Mucosa of gallbladder (tissue), 1 donor: ENCODE results near the gene IQGAP1. TPM values are rescaled to one million over a fixed set of nuclear protein-coding genes. Genes with fewer than 3 reads are reported as not detected.
"Not testable (repeated sequence)": the region's sequence is repeated elsewhere in the genome, so short reads cannot be mapped to it uniquely, and the experiment has no call there.

Experiments used
- DNase-seq: peaks from one replicate; pipeline ENCODE4 v3.0.0-alpha.2; 2020; ENCODE audit warnings: low spot score
- total RNA-seq: library from RNA; stranded (reverse); gene quantifications from one replicate; pipeline ENCODE4 v1.2.1, GENCODE V29; 2021
- donor health status: DM: no; HTN: no; CAD: no.

The IQGAP1 gene
- total RNA-seq, 1 donor from 2014 or later, result 159 TPM

DNA sequence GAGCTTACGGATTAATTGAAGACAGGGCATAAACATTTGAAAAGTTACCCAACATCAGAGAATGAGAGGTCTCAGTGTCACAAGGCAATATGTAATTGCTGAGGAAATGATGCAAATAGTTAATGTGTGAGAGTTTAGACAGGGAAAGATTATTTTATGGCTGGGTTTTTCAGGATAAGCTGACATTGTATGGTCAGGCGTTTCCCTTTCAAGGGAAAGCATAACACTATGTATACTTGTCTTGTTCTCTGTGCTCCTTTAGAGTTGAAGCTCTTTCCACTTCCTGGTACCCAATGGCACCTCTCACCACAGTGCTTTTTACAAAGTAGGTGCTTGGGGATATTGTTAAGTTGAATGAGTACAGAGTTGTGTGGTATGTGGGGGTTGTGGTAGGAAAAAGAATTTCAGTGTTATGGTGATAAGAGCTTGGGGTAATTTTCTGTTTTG lies 19.9 kb downstream of the IQGAP1 start:
- DNase-seq, result no peak

DNA sequence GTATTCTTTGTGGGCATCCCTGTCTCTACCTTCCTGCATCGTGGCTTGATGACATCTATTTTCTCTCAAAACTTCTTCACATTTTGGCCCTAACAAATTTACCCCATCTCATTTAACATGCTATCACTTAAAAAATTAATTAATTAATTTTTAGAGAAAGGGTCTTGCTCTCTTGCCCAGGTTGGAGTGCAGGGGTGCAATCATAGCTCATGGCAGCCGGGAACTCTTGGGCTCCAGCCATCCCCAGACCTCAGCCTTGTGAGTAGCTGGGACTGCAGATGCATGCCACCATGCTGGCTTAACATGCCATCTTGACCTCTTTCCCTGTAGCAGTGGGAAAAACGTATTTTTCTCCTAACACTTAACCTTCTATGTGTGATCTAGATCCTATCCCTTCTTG lies 20.6 kb downstream of the IQGAP1 start:
- DNase-seq, result no peak

DNA sequence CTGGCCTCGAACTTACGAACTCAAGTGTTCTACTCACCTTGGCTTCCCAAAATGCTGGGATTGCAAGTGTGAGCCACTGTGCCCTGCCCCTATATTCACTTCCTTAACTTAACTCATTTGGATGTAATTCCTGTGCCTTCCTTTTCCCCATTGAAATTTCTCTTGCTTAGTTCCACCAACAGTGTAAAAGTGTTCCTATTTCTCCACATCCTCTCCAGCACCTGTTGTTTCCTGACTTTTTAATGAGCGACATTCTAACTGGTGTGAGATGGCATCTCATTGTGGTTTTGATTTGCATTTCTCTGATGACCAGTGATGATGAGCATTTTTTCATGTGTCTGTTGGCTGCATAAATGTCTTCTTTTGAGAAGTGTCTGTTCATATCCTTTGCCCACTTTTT lies 21.5 kb downstream of the IQGAP1 start:
- DNase-seq, result not testable (repeated sequence)

DNA sequence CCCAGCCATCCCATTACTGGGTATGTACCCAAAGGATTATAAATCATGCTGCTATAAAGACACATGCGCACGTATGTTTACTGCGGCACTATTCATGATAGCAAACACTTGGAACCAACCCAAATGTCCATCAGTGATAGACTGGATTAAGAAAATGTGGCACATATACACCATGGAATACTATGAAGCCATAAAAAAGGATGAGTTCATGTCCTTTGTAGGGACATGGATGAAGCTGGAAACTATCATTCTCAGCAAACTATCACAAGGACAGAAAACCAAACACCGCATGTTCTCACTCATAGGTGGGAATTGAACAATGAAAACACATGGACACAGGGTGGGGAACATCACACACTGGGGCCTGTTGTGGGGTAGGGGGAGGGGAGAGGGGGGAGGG lies 22.3 kb downstream of the IQGAP1 start:
- not testable (repeated sequence) for DNase-seq

DNA sequence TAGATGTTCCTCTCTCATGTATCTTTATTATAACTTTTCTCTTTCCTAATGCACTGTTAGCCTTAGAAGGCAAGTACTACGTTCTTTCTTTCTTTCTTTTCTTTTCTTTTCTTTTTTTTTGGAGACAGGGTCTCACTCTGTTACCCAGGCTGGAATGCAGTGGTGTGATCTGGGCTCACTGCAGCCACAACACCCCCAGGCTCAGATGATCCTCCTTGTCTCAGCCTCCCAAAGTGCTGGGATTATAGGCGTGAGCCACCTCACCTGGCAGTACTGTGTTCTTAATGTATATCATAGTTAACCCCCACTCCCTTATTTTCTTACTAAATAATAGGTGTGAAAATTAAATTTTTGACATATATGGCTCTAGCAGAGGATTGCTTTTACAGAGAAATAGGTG lies 23.1 kb downstream of the IQGAP1 start:
- no peak for DNase-seq

DNA sequence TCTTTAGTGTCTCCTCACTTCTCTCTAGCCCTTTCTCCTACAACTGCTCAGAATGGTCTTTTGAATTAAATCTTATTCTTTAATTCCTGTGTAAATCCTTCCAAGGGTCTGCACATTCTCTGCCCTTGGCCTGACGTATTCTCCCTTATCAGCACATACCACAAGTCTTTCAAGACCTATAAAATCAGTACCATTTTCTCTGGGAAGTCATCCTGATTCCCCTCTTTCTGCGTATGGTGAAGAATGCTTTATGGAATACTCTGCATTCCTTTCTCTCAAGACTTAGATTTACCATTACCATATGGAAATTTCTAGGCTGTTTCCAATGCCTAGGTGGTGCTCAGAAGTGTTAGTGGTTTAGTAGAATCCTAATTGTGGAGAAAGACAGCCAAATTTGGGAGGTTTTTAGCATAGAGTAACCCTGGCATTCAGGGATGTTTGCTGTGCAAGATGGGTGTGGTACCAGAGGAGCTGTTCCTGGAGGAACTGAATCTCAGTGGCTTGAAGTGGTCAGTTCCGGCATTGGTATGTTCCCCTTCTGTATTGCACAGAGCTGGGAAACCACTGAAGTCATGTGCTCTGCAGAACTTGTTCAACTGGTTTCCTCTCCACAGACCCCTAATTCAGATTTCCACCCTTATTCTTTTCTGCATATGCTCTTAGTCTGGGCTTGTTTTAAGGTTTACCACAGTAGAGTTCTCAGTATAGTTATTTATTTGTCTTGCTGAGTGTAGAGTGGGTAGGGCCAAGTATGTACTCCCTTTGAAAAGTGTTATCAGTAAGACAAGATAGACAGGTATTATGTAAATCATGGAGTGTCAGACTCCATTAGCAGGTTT lies 24.5 kb downstream of the IQGAP1 start:
- peak; percentile 67 for DNase-seq

DNA sequence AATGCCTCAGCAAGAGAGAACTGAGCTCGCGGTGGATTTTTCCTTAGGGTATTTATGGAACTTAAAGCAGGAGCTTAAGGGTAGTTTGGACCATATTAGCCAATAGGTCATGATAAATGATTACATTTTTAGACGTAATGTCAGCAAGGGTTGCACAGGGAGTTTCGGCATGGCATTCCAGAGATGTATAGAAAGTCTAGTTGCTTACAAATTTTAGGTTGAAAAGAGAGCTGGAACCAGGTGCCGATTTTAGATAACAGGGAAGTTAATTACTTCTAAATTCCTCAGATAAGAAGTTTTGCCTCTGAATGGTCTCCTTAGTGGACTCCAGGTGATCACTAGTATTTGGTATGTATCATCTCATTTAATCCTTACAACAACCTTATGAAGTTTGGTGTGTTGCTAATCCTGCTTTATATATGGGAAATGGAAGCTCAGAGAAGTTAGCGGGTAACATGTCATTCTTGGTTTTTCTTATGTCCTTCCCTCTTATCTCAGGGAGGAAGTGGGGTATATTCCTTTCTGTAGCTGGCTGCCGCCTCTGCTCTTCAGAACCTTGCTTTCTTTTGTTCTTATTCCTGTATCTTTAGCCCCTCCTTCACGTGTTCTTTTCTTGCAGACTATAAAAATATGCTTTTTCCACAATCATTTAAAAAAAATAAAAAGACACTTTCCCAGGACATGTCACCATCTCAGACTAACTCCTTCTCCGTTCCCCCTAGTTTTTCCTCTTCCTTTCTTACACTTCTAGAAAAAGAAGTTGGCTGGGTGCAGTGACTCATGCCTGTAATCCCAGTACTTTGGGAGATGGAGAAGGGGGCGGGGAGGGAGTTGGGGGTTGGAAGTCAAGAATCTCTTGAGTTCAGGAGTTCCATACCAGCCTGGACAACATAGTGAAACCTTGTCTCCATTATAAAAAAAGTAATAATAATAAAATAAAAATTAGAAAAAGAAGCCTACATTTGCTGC lies 25.7 kb downstream of the IQGAP1 start:
- DNase-seq, result no peak

DNA sequence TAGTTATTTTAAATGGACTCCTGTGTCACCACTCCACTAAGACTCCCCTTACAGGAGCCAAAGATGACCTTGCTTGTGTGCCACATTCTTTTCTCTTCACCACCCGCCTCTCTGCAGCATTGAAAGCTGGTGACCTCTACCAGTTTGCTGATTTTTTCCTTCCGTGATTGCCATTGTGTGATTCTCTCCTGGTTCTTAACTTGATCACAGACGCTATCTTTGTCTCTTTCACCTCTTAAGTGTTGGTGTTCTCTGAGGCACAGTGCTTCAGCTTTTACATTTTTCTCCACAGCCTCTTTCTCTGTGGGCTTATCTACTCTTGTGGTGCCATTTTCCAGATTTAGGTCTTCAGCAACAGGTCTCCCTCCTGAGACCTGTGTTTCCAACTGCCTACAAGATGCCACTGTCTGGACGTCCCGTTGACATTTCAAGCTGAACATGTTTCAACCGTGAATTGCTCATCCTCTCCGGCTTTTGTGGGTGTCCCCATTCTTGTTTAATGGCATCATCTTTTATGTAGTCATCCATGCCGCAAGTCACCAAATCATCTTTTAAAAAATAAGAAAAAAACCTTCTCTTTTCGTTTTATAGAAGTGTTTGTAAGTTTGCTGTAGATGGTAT lies 26.5 kb downstream of the IQGAP1 start:
- no peak for DNase-seq

DNA sequence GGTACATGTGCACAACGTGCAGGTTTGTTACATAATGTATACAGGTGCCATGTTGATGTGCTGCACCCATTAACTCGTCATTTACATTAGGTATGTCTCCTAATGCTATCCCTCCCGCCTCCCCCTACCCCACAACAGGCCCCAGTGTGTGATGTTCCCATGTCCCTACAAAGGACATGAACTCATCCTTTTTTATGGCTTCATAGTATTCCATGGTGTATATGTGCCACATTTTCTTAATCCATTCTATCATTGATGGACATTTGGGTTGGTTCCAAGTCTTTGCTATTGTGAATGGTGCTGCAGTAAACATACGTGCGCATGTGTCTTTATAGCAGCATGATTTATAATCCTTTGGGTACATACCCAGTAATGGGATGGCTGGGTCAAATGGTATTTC lies 28.0 kb downstream of the IQGAP1 start:
- not testable (repeated sequence) for DNase-seq

DNA sequence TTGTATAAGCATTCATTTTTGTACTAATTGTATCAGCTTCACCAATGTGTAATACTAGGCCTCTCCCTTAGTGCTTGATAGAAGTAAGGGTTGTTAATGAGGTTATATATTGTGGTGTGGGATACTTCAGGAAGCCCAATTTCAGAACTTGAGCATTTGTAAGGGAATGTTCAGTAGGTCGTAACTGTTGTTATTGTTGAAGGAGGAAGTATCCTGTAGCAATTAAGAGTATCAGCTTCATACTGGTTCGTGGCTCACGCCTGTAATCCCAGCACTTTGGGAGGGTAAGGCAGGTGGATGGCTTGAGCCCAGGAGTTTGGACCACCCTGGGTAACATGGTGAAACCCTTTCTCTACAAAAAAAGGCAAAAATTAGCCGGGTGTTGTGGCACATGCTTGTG lies 30.6 kb downstream of the IQGAP1 start:
- no peak for DNase-seq

DNA sequence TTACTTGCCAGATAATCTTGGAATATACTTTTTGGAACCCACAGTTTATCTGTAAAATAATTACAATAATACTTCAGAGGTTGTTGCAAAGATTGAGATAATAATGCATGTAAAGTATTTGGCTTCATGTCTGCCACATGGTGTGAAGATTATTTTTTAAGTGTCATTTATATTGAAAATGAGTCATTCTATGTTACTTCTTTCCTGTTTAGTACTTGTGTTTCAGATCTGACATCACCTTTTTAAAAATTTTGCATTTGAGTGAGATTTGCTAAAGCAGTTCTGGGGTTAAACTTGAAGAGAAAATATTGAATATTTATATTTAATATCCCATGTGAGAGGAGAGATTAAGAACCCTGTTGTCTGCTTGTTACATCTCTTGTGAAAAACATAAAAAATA lies 31.2 kb downstream of the IQGAP1 start:
- DNase-seq, result no peak

DNA sequence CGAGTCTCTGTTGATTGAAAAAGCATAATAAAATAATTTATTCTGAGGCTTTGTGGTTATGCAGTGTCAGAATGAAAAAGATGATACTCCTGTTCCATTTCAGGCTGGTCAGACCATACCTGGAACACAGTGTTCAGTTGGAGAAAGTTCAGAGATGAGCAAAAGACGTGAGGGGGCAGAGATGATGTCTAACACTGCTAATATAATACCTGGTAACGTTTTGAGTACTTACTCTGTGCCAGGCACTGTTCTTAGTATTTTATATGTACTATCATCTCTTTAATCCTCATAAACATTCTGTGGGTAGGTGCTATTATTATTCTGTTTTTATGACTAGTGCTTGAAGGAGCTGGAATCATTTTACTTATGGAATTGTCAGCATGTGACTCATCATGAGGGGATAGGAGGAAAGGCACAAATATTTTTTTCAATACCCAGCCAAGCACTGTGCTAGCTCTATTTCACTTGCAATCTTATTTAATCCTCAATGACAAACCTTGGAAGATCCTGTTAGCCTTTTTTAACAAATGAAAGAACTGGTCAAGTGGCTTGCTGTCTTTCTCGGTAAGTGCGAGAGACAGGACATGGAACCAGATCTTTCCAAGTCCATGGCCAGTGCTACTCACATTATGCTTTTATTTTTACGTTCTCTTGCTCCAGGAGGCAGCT lies 31.8 kb downstream of the IQGAP1 start:
- no peak for DNase-seq

DNA sequence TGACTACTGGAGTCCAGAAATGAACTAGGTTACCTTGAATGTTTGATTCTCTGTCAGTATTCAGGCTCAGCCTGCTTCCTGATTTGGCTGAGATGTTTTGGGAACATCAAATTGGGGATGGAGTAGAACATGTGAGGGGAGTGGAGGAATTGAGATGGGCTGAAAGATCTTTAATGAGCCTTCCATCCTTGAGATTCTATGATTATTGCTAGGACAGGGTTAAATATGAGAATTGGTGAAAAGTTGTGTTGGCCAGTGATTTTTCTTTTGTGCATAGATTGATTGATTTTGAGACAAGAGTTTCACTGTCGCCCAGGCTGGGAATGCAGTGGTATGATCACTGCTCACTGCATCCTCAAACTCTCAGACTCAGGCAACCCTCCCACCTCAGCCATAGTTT lies 32.4 kb downstream of the IQGAP1 start:
- DNase-seq, result no peak

DNA sequence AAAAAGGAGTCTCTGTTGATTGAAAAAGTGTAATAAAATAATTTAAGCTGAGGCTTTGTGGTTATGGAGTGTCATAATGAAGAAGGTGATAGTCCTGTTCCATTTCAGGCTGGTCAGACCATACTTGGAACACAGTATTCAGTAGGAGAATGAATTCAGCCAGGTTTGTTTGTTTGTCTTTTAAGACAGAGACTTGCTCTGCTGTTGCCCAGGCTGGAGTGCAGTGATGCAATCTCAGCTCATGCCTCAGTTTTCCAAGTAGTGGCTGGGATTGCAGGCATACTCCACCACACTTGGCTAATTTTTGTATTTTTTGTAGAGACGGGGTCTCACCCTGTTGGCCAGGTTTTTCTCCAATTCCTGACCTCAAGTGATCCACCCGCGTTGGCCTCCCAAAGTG lies 33.5 kb downstream of the IQGAP1 start:
- no peak for DNase-seq

DNA sequence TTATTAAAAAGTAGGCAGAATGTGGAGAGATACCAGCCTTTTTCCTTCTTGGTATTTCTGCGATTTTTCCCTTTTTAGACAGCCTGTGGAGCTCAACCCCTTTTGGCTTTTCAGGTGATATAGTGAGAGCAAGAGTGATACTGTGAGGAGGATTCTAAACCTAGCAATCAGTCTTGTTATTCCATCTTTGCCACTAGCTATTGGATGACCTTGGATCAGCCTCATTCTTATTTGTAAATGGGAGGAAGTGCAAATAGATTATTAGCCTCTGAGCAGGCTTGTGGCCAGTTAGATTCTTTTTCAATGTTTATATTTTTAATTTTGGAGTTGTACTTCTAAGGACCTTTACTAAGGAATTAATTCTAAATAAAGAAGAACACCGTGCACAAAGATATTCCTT lies 34.0 kb downstream of the IQGAP1 start:
- DNase-seq, result no peak

DNA sequence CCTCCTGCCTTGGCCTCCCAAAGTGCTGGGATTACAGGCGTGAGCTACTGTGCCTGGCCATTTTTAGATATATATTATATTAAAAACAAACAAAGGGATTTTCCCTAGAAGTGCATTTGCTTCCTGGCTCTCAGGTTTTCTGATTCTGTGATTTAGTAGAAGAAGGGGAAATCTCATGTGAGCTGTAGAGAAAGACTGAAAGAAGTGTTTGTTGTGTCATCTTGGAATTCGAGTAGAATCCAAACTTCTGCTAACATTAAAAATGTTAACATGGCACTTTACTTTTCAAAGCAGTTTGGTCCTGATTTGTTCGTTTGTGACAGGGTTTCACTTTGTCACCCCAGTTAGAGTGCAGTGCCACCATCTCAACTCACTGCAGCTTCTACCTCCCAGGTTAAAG lies 34.9 kb downstream of the IQGAP1 start:
- no peak for DNase-seq

DNA sequence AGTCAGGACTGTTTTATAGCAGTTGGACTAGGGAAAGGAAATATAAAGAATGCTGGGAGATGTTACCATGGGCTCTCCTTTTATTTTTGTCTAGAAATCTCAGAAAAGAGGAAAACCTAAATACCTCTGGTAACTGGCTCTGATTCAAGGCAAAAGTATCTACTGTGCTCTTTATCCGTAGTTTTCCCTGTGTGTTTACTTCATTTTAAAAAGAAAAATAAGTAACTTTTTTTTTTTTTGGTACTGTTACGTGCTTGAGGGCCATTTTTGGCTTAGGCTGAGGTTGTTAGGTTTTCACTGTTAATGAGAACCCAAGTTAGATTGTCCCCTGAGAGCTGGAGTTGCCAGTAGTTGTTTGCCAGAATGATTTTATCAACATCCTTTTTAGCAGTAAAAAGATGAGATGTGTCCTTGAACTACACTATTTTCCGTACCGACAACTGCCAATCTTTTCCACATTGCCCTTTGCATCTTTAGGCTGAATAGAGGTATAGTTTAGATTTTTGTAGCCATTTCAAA lies 35.8 kb downstream of the IQGAP1 start:
- no peak for DNase-seq

DNA sequence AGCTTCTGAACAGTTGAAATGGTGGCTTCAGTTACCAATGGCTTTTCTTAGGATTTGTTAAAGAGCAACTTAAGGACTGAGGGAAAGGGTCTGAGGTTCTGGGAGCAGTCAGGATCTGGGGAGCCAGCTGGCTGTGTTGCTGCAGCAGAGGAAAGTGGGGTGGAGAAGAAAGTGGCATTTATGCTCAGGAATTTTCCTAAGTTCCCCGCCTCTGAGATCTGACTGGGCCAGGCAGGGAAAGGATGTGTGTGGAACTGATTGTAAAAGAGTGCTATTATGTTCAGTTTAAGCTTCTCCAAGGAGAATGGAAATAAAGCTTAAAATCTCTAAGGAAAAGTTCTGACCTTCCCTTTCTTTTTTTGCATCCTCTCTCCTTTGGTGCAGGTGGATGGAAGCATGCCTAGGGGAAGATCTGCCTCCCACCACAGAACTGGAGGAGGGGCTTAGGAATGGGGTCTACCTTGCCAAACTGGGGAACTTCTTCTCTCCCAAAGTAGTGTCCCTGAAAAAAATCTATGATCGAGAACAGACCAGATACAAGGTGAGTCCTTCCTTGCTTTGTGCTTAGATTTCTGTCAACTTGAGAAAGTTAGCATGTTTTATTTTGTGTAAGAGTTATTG lies 37.8 kb downstream of the IQGAP1 start:
- no peak for DNase-seq

DNA sequence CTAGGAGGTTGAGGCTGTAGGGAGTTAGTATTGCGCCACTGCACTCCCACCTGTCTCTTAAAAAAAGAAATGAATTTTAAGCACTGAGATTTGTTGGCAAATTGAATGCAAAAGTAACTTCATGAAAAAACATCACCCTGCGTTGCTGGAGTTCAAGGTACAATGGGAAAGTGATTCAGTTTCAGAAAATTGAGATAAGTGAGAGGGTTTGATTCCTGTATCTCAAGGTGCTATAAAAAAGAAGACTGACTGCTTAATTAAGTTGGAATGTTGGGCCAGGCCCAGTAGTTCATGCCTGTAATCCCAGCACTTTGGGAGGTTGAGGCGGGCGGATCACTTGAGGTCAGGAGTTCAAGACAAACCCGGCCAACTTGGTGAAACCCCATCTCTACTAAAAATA lies 39.1 kb downstream of the IQGAP1 start:
- DNase-seq, result no peak

DNA sequence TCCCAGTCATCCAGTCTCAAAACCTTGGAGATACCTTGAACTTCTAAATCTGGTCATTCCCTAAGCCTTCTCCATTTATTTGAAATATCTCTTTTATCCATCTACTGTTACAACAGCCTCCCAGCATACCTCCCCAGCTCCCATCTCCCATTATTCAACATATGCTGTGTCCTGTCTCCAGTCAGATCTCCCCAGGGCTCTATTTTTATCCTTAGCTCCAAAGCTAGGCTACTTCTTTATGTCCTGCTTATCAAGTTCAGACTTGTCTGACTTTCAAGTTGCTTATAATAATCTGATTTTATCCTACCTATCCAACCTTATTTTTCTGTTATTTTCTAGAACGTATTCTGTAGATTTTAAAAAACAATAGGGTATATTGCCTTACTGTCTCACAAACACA lies 44.2 kb downstream of the IQGAP1 start:
- no peak for DNase-seq
